A673 (cell line): ENCODE measurements around the gene NTRK1.

Source experiments
- CTCF ChIP-seq: fragments of 300-800, 200-600 bp; sonication (generic); conservative IDR thresholded peaks from 2 replicates; pipeline ENCODE4 v1.5.1; 2017; ENCODE audit warnings: low read depth, mild to moderate bottlenecking, antibody characterized with exemption, low read length, moderate library complexity, mixed read lengths
- EZH2 ChIP-seq: fragments of 200-600 bp; sonication (generic); IDR thresholded peaks from 2 replicates; pipeline ENCODE4 v1.6.1; 2017; ENCODE audit warnings: borderline replicate concordance, low read depth, mild to moderate bottlenecking, mixed read lengths, antibody characterized with exemption, low read length; ENCODE audit not compliant: poor library complexity, severe bottlenecking

DNA sequence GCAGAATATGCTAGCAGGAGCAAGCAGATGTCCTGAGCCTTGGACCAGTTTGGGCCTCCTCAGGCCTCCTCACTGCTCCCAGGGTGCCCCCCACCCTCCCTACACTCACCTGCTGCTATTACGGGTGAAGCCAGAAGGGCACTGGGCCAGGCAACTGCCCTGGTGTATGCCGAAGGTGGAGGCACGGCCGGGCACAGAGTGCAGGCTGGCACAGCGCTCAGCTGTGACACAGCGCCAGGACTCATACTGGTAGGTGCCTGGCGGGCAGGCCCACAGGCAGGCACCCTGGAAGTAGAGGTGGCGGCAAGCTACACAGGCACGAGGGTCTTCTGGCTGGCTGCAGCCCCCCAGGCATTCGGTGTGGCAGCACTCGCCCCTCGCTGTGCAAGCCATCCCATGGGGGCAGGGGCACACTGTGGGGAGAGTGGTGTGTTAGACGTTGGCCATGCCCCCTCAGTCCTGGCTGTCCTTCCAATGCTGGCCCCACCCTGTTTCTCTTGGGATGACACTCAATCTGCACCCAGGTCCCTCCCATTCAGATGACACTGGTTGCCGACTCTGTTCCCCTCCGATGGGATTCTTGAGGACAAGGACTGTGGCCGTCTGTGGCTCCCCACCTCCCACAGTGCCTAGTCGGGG lies 8.8 kb upstream of the NTRK1 start:
- TF ChIP-seq EZH2: no peak
- no peak for TF ChIP-seq CTCF
